ENCODE data around the gene CDK5R2.

CDK5R2 gene

GRCh38 chr2:218986148-218986761 lies 26.8 kb downstream of the CDK5R2 start:
- DNase-seq (ENCODE audit: insufficient read length, low spot score) (no peak), FAIRE-seq (no peak)

GRCh38 chr2:218988164-218988563 lies 28.7 kb downstream of the CDK5R2 start:
- FAIRE-seq, result no peak
- DNase-seq (ENCODE audit: insufficient read length, low spot score), result no peak

- FAIRE-seq (no peak), DNase-seq (ENCODE audit: insufficient read length, low spot score) (no peak)
Measured at GRCh38 chr2:218988650-218989049, 29.2 kb downstream of the CDK5R2 start.

- no peak for DNase-seq (ENCODE audit: insufficient read length, low spot score)
- FAIRE-seq, result no peak
Measured at GRCh38 chr2:218990052-218990451, 30.6 kb downstream of the CDK5R2 start.

- no peak for FAIRE-seq
- DNase-seq (ENCODE audit: insufficient read length, low spot score), result no peak
Measured at GRCh38 chr2:218990612-218991011, 31.1 kb downstream of the CDK5R2 start.

GRCh38 chr2:218991674-218992168 lies 32.3 kb downstream of the CDK5R2 start:
- DNase-seq (ENCODE audit: insufficient read length, low spot score) (no peak), FAIRE-seq (no peak)

- DNase-seq (ENCODE audit: insufficient read length, low spot score) (no peak), FAIRE-seq (no peak)
Measured at GRCh38 chr2:218992196-218992595, 32.7 kb downstream of the CDK5R2 start.

GRCh38 chr2:218992703-218993344 lies 33.4 kb downstream of the CDK5R2 start:
- no peak for DNase-seq (ENCODE audit: insufficient read length, low spot score)
- no peak for FAIRE-seq

- DNase-seq (ENCODE audit: insufficient read length, low spot score) (no peak), FAIRE-seq (no peak)
Measured at GRCh38 chr2:218993345-218994315, 34.2 kb downstream of the CDK5R2 start, which contains the start of gene CRYBA2. Gene CRYBA2, minus strand, starts transcription at chr2:218993422. Its CDS starts 246 bp downstream, at chr2:218993176.

GRCh38 chr2:218995561-218995960 lies 36.1 kb downstream of the CDK5R2 start:
- DNase-seq (ENCODE audit: insufficient read length, low spot score) (no peak), FAIRE-seq (no peak)

GRCh38 chr2:218995972-218996711 lies 36.7 kb downstream of the CDK5R2 start:
- DNase-seq (ENCODE audit: insufficient read length, low spot score), result peak; percentile 91
- FAIRE-seq, result peak; percentile 42

GRCh38 chr2:218996937-218997336 lies 37.5 kb downstream of the CDK5R2 start:
- no peak for FAIRE-seq

GRCh38 chr2:218997731-218998130 lies 38.3 kb downstream of the CDK5R2 start:
- no peak for FAIRE-seq
- DNase-seq (ENCODE audit: insufficient read length, low spot score), result no peak

More at GRCh38 chr2:218996937-218997336, 37.5 kb downstream of the CDK5R2 start:
- DNase-seq (ENCODE audit: insufficient read length, low spot score), result no peak

- FAIRE-seq, result no peak
- no peak for DNase-seq (ENCODE audit: insufficient read length, low spot score)
Measured at GRCh38 chr2:218998414-218999002, 39.0 kb downstream of the CDK5R2 start.

GRCh38 chr2:218999021-218999880 lies 39.8 kb downstream of the CDK5R2 start:
- FAIRE-seq (no peak), DNase-seq (ENCODE audit: insufficient read length, low spot score) (no peak)

- no peak for DNase-seq (ENCODE audit: insufficient read length, low spot score)
Measured at GRCh38 chr2:218999881-219000568, 40.6 kb downstream of the CDK5R2 start.

GRCh38 chr2:219000569-219000960 lies 41.1 kb downstream of the CDK5R2 start:
- DNase-seq (ENCODE audit: insufficient read length, low spot score) (no peak), FAIRE-seq (no peak)

More at GRCh38 chr2:218999881-219000568, 40.6 kb downstream of the CDK5R2 start:
- FAIRE-seq, result no peak

- DNase-seq (ENCODE audit: insufficient read length, low spot score) (no peak), FAIRE-seq (no peak)
Measured at GRCh38 chr2:219001100-219001576, 41.7 kb downstream of the CDK5R2 start.

All from GM19239 (cell line).